HepG2 (cell line): Measurements from ENCODE around the gene MED13. TPM values are rescaled to one million over a fixed set of nuclear protein-coding genes. Genes with fewer than 3 reads are reported as not detected.

Experiments
- AHR ChIP-seq: IDR thresholded peaks from 2 replicates; pipeline ENCODE4 v1.6.1; 2018; ENCODE audit warnings: missing genetic modification reagents, missing compliant biosample characterization
- FOSL2 ChIP-seq: sonication (generic); formaldehyde crosslinking; IDR thresholded peaks from 2 replicates; pipeline ENCODE4 v1.4.0; 2020; ENCODE audit warnings: missing genetic modification reagents
- HMG20A ChIP-seq: IDR thresholded peaks from 2 replicates; pipeline ENCODE4 v1.6.1; 2016; ENCODE audit warnings: borderline replicate concordance
- ISL2 ChIP-seq: sonication (generic); formaldehyde crosslinking; IDR thresholded peaks from 2 replicates; pipeline ENCODE4 v1.5.0; 2020; ENCODE audit warnings: missing genetic modification reagents
- JARID2 ChIP-seq: sonication (generic); formaldehyde crosslinking; IDR thresholded peaks from 2 replicates; pipeline ENCODE4 v1.8.1; 2023; ENCODE audit warnings: missing genetic modification reagents, inconsistent platforms; ENCODE audit not compliant: insufficient replicate concordance
- MYPOP ChIP-seq: sonication (generic); formaldehyde crosslinking; IDR thresholded peaks from 2 replicates; pipeline ENCODE4 v1.8.1; 2023; ENCODE audit warnings: mild to moderate bottlenecking, moderate library complexity, missing genetic modification reagents
- NONO ChIP-seq, 2 experiments: fragments of 450-650 bp in 1 of 2; sonication (generic) in 1 of 2; formaldehyde crosslinking in 1 of 2; IDR thresholded peaks in 1 of 2; conservative IDR thresholded peaks in 1 of 2; 2 replicates each; pipeline versions ENCODE4 v1.6.1 to v1.8.0; 2017 to 2022; ENCODE audit warnings: mild to moderate bottlenecking in 1 of 2, missing genetic modification reagents in 1 of 2, moderate library complexity in 1 of 2
- POGK ChIP-seq: sonication (generic); formaldehyde crosslinking; conservative IDR thresholded peaks from 2 replicates; pipeline ENCODE4 v1.8.0; 2022; ENCODE audit warnings: mild to moderate bottlenecking, moderate library complexity, missing genetic modification reagents
- SMAD3 ChIP-seq: sonication (generic); formaldehyde crosslinking; IDR thresholded peaks from 2 replicates; pipeline ENCODE4 v1.4.0; 2020; ENCODE audit warnings: missing genetic modification reagents
- TFE3 ChIP-seq: IDR thresholded peaks from 2 replicates; pipeline ENCODE4 v1.6.1; 2016
- ZBED4 ChIP-seq: sonication (generic); formaldehyde crosslinking; IDR thresholded peaks from 2 replicates; pipeline ENCODE4 v1.4.0; 2020; ENCODE audit warnings: missing genetic modification reagents, borderline replicate concordance
- ZBTB34 ChIP-seq: sonication (generic); formaldehyde crosslinking; IDR thresholded peaks from 2 replicates; pipeline ENCODE4 v1.8.0; 2022; ENCODE audit warnings: mild to moderate bottlenecking, missing genetic modification reagents
- ZFP1 ChIP-seq: IDR thresholded peaks from 2 replicates; pipeline ENCODE4 v1.6.1; 2016
- ZFP90 ChIP-seq: sonication (generic); formaldehyde crosslinking; IDR thresholded peaks from 2 replicates; pipeline ENCODE4 v1.8.0; 2022; ENCODE audit warnings: missing genetic modification reagents, mild to moderate bottlenecking, inconsistent platforms, borderline replicate concordance
- ZNF121 ChIP-seq: sonication (generic); formaldehyde crosslinking; IDR thresholded peaks from 2 replicates; pipeline ENCODE4 v1.5.0; 2020; ENCODE audit warnings: mild to moderate bottlenecking, missing genetic modification reagents
- ZNF501 ChIP-seq: sonication (generic); formaldehyde crosslinking; IDR thresholded peaks from 2 replicates; pipeline ENCODE4 v1.5.1; 2020; ENCODE audit warnings: mild to moderate bottlenecking, moderate library complexity, missing genetic modification reagents
- ZNF703 ChIP-seq: sonication (generic); formaldehyde crosslinking; IDR thresholded peaks from 2 replicates; pipeline ENCODE4 v1.5.1; 2020; ENCODE audit warnings: missing genetic modification reagents, mild to moderate bottlenecking, moderate library complexity, borderline replicate concordance
- ZNF740 ChIP-seq: sonication (generic); formaldehyde crosslinking; IDR thresholded peaks from 2 replicates; pipeline ENCODE4 v1.4.0; 2020; ENCODE audit warnings: missing genetic modification reagents
- polyA plus RNA-seq, 8 experiments: library from polyadenylated mRNA; depleted of rRNA in 3 of 8; stranded (reverse) in 7 of 8; unstranded in 1 of 8; fragments of >200 nt; fragmentation: Illumina TruSeq in 4 of 8; extraction: Trizol in 4 of 8; gene quantifications; 2 replicates each; pipeline versions ENCODE4 v1.2.1 to v1.2.3, GENCODE V29; 2011 to 2016; ENCODE audit warnings: low read depth in 4 of 8, missing spikeins in 1 of 8, mixed read lengths in 1 of 8; ENCODE audit not compliant: insufficient read depth in 1 of 8
- total RNA-seq, 5 experiments: library from RNA; depleted of rRNA; stranded (reverse); fragments of >200 nt; fragmentation: Illumina TruSeq; extraction: Trizol; gene quantifications; 2 replicates each; pipeline ENCODE4 v1.2.3, GENCODE V29; 2016; ENCODE audit warnings: low read depth in 1 of 5

Gene MED13
- total and polyA plus RNA-seq, 2 of the 13 experiments (the other 11 are each of a cell fraction or from before 2014, with no cell fraction given) = 27.4 to 69.1 TPM

GRCh38 chr17:62109378-62109902, 44.4 kb upstream of the MED13 start (continued):
- TF ChIP-seq ZNF740 (CRISPR knock-in tag) (no peak), ZNF703 (CRISPR knock-in tag) (no peak), ZFP1 (CRISPR knock-in tag) (peak; percentile 77), POGK (CRISPR knock-in tag) (peak; percentile 74; the same call in 1 of the 2 replicates), ZFP90 (CRISPR knock-in tag) (peak; percentile 81; the same call in 1 of the 2 replicates), TFE3 (peak; percentile 49; the same call in 1 of the 2 replicates), FOSL2 (CRISPR knock-in tag) (peak; percentile 52), ZNF121 (peak; percentile 12; the same call in 1 of the 2 replicates), AHR (CRISPR knock-in tag) (peak; percentile 81; the same call in 1 of the 2 replicates), ISL2 (CRISPR knock-in tag) (peak; percentile 79; the same call in 1 of the 2 replicates), ZNF501 (peak; percentile 53; the same call in 1 of the 2 replicates), ZBED4 (CRISPR knock-in tag) (peak; percentile 86), NONO (IDR thresholded peaks at IDR 0.05) (no peak), NONO (CRISPR knock-in tag; conservative IDR thresholded peaks at IDR 0.05) (0 out of 2 replicates have a peak, but pooled peaks have one; percentile 58), SMAD3 (CRISPR knock-in tag) (peak; percentile 95; the same call in 1 of the 2 replicates), JARID2 (peak; percentile 87), ZBTB34 (CRISPR knock-in tag) (0 out of 2 replicates have a peak, but pooled peaks have one; percentile 29), MYPOP (CRISPR knock-in tag) (0 out of 2 replicates have a peak, but pooled peaks have one; percentile 57), HMG20A (CRISPR knock-in tag) (peak; percentile 40; the same call in 1 of the 2 replicates)
